ENCODE data around the gene GAB4. TPM values are rescaled to one million over a fixed set of nuclear protein-coding genes. Genes with fewer than 3 reads are reported as not detected.
"Not testable (repeated sequence)": the region's sequence is repeated elsewhere in the genome, so short reads cannot be mapped to it uniquely, and the experiment has no call there.

The GAB4 gene
- total and polyA plus RNA-seq, 2 of the 13 experiments (the other 11 are each of a cell fraction or from before 2014, with no cell fraction given): not detected

DNA sequence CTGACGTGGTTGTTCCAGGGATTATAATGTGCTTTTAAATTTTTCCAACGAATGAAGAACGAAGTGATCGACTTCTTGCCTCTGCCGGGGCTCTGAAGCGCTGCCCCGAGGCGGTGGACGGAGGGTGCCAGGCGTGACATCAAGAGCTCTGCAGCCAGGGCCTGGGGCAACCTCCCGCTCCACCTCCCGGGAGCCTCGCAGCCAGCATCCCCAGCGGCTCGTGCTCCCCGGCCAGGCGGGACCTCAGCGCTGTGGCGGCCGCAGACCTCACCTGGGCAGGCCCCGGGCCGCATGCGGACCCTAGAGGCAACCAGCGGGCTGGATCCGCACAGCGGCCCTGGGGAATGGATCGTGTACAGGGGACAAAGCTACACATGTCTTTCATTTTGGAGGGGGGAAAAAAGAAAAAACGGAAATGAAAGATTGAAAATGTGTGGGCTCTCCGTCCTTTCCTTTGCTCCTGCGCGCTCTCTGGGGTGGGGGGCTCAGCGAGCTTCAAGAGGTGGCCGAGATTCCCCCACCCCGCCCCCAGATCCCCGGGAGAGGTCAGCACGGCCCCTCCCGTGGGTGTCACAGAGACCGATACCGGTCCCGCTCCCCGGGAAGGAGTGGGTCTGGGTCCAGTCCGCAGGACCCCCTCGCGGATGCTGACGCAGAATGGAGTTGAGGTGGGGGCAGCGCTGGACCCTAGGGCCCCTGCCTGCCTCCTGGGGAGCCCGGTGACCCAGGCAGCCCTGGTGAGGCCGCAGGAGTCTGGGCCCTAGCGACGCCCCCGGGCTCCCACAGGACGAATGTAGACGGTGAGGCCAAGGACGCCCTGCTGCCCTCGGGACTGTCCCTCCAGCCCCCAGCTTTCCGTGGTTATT is 28.2 kb upstream of the GAB4 start:
- peak; percentile 41 for ATAC-seq
- in situ Hi-C loops (cut with HindIII; ENCODE audit: extremely low pct_ligation_motif_present, low pct_unique_long_range_greater_than_20kb); BruUV-seq (replicated peaks); FAIRE-seq; CTCF ChIA-PET (ENCODE audit: low intra/inter-chr PET ratio, low total read pairs); H3K27me3 ChIP-seq (ENCODE audit: control insufficient read depth in 1 of 2, insufficient read depth in 2 of 2, low read length in 2 of 2); H3K4me1 ChIP-seq (ENCODE audit: insufficient read depth, low read length); H3K9ac ChIP-seq (ENCODE audit: insufficient read depth, low read depth, low read length); H3K4me3 ChIP-seq (replicated peaks in 1 of 3; ENCODE audit: insufficient read depth in 1 of 3, low read depth in 2 of 3, low read length in 3 of 3); H3K36me3 ChIP-seq (replicated peaks in 1 of 2; ENCODE audit: control insufficient read depth in 1 of 2, insufficient read depth in 2 of 2, low read length in 2 of 2); H3K9me3 ChIP-seq (ENCODE audit: low read length); H3K79me2 ChIP-seq (ENCODE audit: insufficient read depth, low read length); DNase-seq (ENCODE audit: low spot score); H3K27ac ChIP-seq (ENCODE audit: extremely low read length, insufficient read depth, low read length); H4K20me1 ChIP-seq (ENCODE audit: insufficient read depth, low read length); H2AFZ ChIP-seq (ENCODE audit: low read length); intact Hi-C loops (cut with micrococcal nuclease; ENCODE audit: unreplicated experiment); H3K4me2 ChIP-seq (ENCODE audit: low read depth, low read length); POLR2A ChIA-PET: not testable (repeated sequence)
- 38% methylated on average over 50 of the region's 56 CpGs for WGBS (ENCODE audit: low lambda C conversion rate)
- TF ChIP-seq, protein P1, sequence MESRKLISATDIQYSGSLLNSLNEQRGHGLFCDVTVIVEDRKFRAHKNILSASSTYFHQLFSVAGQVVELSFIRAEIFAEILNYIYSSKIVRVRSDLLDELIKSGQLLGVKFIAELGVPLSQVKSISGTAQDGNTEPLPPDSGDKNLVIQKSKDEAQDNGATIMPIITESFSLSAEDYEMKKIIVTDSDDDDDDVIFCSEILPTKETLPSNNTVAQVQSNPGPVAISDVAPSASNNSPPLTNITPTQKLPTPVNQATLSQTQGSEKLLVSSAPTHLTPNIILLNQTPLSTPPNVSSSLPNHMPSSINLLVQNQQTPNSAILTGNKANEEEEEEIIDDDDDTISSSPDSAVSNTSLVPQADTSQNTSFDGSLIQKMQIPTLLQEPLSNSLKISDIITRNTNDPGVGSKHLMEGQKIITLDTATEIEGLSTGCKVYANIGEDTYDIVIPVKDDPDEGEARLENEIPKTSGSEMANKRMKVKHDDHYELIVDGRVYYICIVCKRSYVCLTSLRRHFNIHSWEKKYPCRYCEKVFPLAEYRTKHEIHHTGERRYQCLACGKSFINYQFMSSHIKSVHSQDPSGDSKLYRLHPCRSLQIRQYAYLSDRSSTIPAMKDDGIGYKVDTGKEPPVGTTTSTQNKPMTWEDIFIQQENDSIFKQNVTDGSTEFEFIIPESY (CRISPR knock-in tag; IDR thresholded peaks at IDR 0.05): 0 out of 2 replicates have a peak, but pooled peaks have one; percentile 10

DNA sequence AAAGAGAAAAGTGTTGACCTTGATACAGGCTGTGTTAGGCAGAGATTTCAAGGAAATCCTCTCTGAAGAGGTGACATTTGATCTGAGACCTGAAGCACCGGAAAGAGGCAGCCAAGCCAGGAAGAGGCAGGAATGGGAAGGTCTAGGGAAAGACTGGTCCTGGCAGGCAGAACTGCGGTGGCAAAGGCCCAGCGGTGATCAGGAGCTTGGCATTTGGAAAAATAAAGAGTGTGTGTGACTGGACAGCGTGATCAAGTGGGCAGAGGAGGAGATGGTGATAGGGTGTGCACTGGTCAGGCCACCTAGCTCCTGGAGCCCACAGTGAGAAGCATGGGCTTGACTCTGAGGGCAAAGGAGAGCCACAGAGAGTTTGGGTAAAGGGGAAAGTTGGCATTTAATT is 27.2 kb upstream of the GAB4 start:
- no peak overlapping the region for H3K4me3 ChIP-seq (replicated peaks in 1 of 3; ENCODE audit: insufficient read depth in 1 of 3, low read depth in 2 of 3, low read length in 3 of 3)
- intact Hi-C loops (cut with micrococcal nuclease; ENCODE audit: unreplicated experiment): no loop called here
- 35% methylated on average over 4 of the region's 4 CpGs for WGBS (ENCODE audit: low lambda C conversion rate)
- ATAC-seq (no peak), FAIRE-seq (no peak), DNase-seq (ENCODE audit: low spot score) (no peak)
- H2AFZ ChIP-seq (ENCODE audit: low read length): no peak overlapping the region
- H4K20me1 ChIP-seq (ENCODE audit: insufficient read depth, low read length): no peaks in the 10 kb centered on the region
- no TSS peak for BruUV-seq (replicated peaks)
- no peaks in the 10 kb centered on the region for H3K9me3 ChIP-seq (ENCODE audit: low read length)
- no peak overlapping the region for H3K4me2 ChIP-seq (ENCODE audit: low read depth, low read length)
- H3K36me3 ChIP-seq (replicated peaks in 1 of 2; ENCODE audit: control insufficient read depth in 1 of 2, insufficient read depth in 2 of 2, low read length in 2 of 2): no peaks in the 10 kb centered on the region
- no peaks in the 10 kb centered on the region for H3K79me2 ChIP-seq (ENCODE audit: insufficient read depth, low read length)
- in situ Hi-C loops (cut with HindIII; ENCODE audit: extremely low pct_ligation_motif_present, low pct_unique_long_range_greater_than_20kb): no loop called here
- H3K27ac ChIP-seq (ENCODE audit: extremely low read length, insufficient read depth, low read length): no peak overlapping the region
- H3K9ac ChIP-seq (ENCODE audit: insufficient read depth, low read depth, low read length): no peak overlapping the region
- no peaks in the 10 kb centered on the region; a peak in 2 of 5 replicates for H3K27me3 ChIP-seq (ENCODE audit: control insufficient read depth in 1 of 2, insufficient read depth in 2 of 2, low read length in 2 of 2)
- H3K4me1 ChIP-seq (ENCODE audit: insufficient read depth, low read length): no peaks in the 10 kb centered on the region
- CTCF ChIA-PET (ENCODE audit: low intra/inter-chr PET ratio, low total read pairs): no interaction called here
- POLR2A ChIA-PET: no interaction called here
- TF ChIP-seq GPN1 (CRISPR knock-in tag; IDR thresholded peaks at IDR 0.05; ENCODE audit: borderline replicate concordance): no peak
- TF ChIP-seq KDM2A (CRISPR knock-in tag; IDR thresholded peaks at IDR 0.05; ENCODE audit: borderline replicate concordance, low read depth): no peak
- no peak for TF ChIP-seq POLR2AphosphoS2 (IDR thresholded peaks at IDR 0.05; ENCODE audit: low read depth, low read length)
- no peak for TF ChIP-seq ZNF557 (CRISPR knock-in tag; IDR thresholded peaks at IDR 0.05)
- TF ChIP-seq KLF9 (CRISPR knock-in tag; IDR thresholded peaks at IDR 0.05; ENCODE audit: low read depth): no peak
- no peak for TF ChIP-seq EHMT2 (IDR thresholded peaks at IDR 0.05; ENCODE audit: borderline replicate concordance, low read depth, low read length)
- TF ChIP-seq ZNF235 (CRISPR knock-in tag; IDR thresholded peaks at IDR 0.05; ENCODE audit: borderline replicate concordance): no peak
- TF ChIP-seq, protein P2, sequence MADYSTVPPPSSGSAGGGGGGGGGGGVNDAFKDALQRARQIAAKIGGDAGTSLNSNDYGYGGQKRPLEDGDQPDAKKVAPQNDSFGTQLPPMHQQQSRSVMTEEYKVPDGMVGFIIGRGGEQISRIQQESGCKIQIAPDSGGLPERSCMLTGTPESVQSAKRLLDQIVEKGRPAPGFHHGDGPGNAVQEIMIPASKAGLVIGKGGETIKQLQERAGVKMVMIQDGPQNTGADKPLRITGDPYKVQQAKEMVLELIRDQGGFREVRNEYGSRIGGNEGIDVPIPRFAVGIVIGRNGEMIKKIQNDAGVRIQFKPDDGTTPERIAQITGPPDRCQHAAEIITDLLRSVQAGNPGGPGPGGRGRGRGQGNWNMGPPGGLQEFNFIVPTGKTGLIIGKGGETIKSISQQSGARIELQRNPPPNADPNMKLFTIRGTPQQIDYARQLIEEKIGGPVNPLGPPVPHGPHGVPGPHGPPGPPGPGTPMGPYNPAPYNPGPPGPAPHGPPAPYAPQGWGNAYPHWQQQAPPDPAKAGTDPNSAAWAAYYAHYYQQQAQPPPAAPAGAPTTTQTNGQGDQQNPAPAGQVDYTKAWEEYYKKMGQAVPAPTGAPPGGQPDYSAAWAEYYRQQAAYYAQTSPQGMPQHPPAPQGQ (CRISPR knock-in tag; IDR thresholded peaks at IDR 0.05; ENCODE audit: borderline replicate concordance): no peak

Measured in HepG2 (cell line).